ENCODE results near the gene PRPSAP2. TPM values are rescaled to one million over a fixed set of nuclear protein-coding genes. Genes with fewer than 3 reads are reported as not detected.

The PRPSAP2 gene
- polyA plus RNA-seq, 3 donors: 17.1 to 20.9 (median 20.5) TPM

DNA sequence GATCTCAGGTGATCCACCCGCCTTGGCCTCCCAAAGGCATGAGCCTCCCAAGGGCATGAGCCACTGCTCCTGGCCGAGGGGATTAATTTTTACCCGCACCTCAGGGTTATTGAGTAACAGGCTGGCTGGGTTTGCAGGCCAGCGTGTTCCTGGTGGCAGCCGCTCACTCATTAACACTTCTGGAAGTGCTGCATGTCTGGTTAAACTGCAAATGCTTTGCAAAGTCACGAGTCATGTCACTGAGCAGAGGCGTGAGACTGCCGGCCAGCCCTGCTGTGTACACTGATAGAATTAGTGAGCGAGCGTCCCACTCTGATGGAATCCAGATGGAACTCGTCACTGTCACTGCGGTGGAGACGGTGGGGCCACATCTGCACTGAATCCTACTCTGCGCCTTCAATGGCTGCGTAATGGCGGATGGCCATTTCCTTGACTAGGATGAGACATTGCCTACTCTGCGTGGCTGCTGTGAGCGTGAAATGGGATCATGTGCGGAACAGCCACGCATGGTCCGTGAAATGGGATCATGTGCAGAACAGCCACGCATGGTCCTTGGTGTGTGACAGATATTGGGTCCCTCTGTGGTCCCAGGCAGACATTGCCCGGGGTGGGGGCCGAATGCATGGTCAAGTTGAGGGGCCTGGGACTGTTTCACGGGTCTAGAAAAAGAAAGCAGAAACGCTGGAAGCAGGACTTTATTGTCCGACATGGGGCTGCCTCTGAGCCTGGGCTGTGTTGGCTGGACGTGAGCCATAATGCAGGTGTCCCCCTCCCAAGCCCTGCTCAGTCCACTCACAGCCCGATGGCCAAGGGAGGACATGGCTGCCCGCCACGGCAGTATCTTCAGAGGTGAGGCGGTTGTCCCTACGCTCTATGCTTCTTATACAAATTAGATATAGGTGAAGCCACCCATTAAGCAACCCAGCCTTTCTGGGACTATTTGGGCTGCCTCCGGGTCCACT, 93.3 kb downstream of the PRPSAP2 start:
- H3K4me1 ChIP-seq (ENCODE audit: control insufficient read depth in 1 of 2, insufficient read depth in 2 of 2, low read length in 2 of 2): no peaks in the 10 kb centered on the region
- no peaks in the 10 kb centered on the region for H3K79me2 ChIP-seq (ENCODE audit: insufficient read depth, low read length)
- H3K4me2 ChIP-seq (replicated peaks; ENCODE audit: extremely low read depth, low read length, poor library complexity, severe bottlenecking): no peak overlapping the region
- DNase-seq: no peak
- H4K20me1 ChIP-seq (ENCODE audit: insufficient read depth, low read length): no peaks in the 10 kb centered on the region
- intact Hi-C loops (cut with micrococcal nuclease): loop anchor here in 1 of 2 donors (10.0 kb wide), 1 partner anchor 54 kb away; the partner anchor contains the start of gene FAM83G
- H3K36me3 Mint-ChIP-seq: no peaks in the 10 kb centered on the region
- H3K9ac ChIP-seq (ENCODE audit: insufficient read depth, low read length, poor library complexity, severe bottlenecking): no peak overlapping the region
- H2AFZ ChIP-seq (ENCODE audit: insufficient read depth, low read depth, low read length, poor library complexity, severe bottlenecking): no peak overlapping the region
- peaks cover 3 to 6% (median 5%) of the 10 kb centered on the region in 3 donors for H3K27me3 Mint-ChIP-seq (ENCODE audit: low read depth in 3 of 3)
- peak overlapping the region in 1 of 7 donors; percentile 53 for H3K27ac Mint-ChIP-seq
- H3K9me3 ChIP-seq (replicated peaks in 1 of 2; ENCODE audit: control insufficient read depth in 1 of 2, insufficient read depth in 1 of 2, low read length in 2 of 2): no peaks in the 10 kb centered on the region
- no peaks in the 10 kb centered on the region for H3K36me3 ChIP-seq (replicated peaks in 1 of 2; ENCODE audit: control insufficient read depth in 1 of 2, insufficient read depth in 2 of 2, low read length in 2 of 2)
- WGBS (ENCODE audit: insufficient coverage): 76% methylated on average over 26 of the region's 34 CpGs
- no peak overlapping the region for H3K4me3 ChIP-seq (replicated peaks in 1 of 3; ENCODE audit: low read depth in 2 of 3, low read length in 3 of 3)
- peaks cover 6% of the 10 kb centered on the region for H3K4me1 Mint-ChIP-seq
- no peaks in the 10 kb centered on the region for H3K9me3 Mint-ChIP-seq
- H3K27ac ChIP-seq (ENCODE audit: low read depth in 1 of 2, low read length in 2 of 2): no peak overlapping the region
- TF ChIP-seq CTCF (IDR thresholded peaks at IDR 0.05): no peak
- no peak overlapping the region for H3K4me3 Mint-ChIP-seq
- no peaks in the 10 kb centered on the region for H3K27me3 ChIP-seq (ENCODE audit: control insufficient read depth in 2 of 2, insufficient read depth in 2 of 2, low read length in 2 of 2)

DNA sequence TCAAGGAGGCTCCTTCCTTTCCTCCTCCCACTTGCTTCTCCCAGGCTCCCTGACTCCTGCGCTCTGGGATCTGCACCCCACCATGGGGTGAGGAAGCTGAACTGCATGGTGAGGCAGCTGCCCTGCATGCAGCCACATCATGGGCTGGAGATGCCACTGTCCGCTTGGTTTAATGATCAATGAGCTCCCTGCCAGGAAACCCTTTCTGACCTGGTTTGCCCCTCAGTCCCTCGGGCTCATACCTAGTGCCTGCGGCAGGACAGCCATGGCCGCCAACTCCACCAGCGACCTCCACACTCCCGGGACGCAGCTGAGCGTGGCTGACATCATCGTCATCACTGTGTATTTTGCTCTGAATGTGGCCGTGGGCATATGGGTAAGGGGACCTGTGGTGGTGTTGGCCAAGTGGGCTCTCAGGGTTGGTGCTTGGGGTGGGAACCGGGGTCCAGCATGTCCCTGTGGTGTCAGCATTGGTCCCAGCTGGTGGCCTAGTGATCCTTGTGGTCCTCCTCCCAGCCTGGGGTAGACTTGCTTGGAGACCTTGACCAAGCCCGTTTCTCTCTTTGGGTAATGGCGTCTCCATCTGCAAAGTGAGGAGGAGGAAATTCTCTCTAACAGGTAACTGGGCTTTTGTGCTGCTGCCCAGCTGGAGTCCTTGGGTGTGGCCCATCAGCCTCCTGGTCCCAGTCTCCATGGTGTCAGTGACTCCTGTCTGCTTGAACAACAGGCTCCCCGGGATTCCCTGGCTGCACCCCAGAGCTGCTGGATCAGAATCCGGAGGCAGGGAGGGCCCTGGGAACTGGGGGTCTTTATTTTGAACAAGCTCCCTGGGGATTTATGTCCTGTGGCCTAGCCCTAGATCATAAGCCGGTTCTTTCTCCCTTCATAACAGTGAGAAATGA, 94.3 kb downstream of the PRPSAP2 start, which contains the start of gene SLC5A10:
SLC5A10 (plus strand) TSS at position 225 of the 902 bp plus-strand sequence; CDS start at position 266, 41 bp downstream.
- no peak for DNase-seq
- no peaks in the 10 kb centered on the region for H3K36me3 ChIP-seq (replicated peaks in 1 of 2; ENCODE audit: control insufficient read depth in 1 of 2, insufficient read depth in 2 of 2, low read length in 2 of 2)
- no peak within 1 kb of the TSS for H3K27ac ChIP-seq (ENCODE audit: low read depth in 1 of 2, low read length in 2 of 2)
- H3K4me3 Mint-ChIP-seq: no peak within 1 kb of the TSS
- no peaks in the 10 kb centered on the region for H4K20me1 ChIP-seq (ENCODE audit: insufficient read depth, low read length)
- H3K36me3 Mint-ChIP-seq: no peaks in the 10 kb centered on the region
- H3K4me1 Mint-ChIP-seq: peaks cover 3% of the 10 kb centered on the region
- H2AFZ ChIP-seq (ENCODE audit: insufficient read depth, low read depth, low read length, poor library complexity, severe bottlenecking): no peak within 1 kb of the TSS
- H3K27me3 ChIP-seq (ENCODE audit: control insufficient read depth in 2 of 2, insufficient read depth in 2 of 2, low read length in 2 of 2): no peaks in the 10 kb centered on the region
- intact Hi-C loops (cut with micrococcal nuclease): loop anchor here in 1 of 2 donors (10.0 kb wide), 1 partner anchor 53 kb away; the partner anchor contains the start of gene FAM83G
- peaks cover 3 to 5% (median 3%) of the 10 kb centered on the region in 3 donors for H3K27me3 Mint-ChIP-seq (ENCODE audit: low read depth in 3 of 3)
- H3K9ac ChIP-seq (ENCODE audit: insufficient read depth, low read length, poor library complexity, severe bottlenecking): no peak within 1 kb of the TSS
- no peaks in the 10 kb centered on the region for H3K9me3 Mint-ChIP-seq
- no peak for TF ChIP-seq CTCF (IDR thresholded peaks at IDR 0.05)
- no peaks in the 10 kb centered on the region for H3K79me2 ChIP-seq (ENCODE audit: insufficient read depth, low read length)
- no peaks in the 10 kb centered on the region for H3K4me1 ChIP-seq (ENCODE audit: control insufficient read depth in 1 of 2, insufficient read depth in 2 of 2, low read length in 2 of 2)
- H3K4me3 ChIP-seq (replicated peaks in 1 of 3; ENCODE audit: low read depth in 2 of 3, low read length in 3 of 3): no peak within 1 kb of the TSS
- no peaks in the 10 kb centered on the region for H3K9me3 ChIP-seq (replicated peaks in 1 of 2; ENCODE audit: control insufficient read depth in 1 of 2, insufficient read depth in 1 of 2, low read length in 2 of 2)
- no peak within 1 kb of the TSS for H3K27ac Mint-ChIP-seq
- WGBS (ENCODE audit: insufficient coverage): 98% methylated on average over 13 of the region's 17 CpGs
- H3K4me2 ChIP-seq (replicated peaks; ENCODE audit: extremely low read depth, low read length, poor library complexity, severe bottlenecking): no peak within 1 kb of the TSS
